Kidney (tissue), 14 donors: ENCODE results near the gene ADARB2. TPM values are rescaled to one million over a fixed set of nuclear protein-coding genes. Genes with fewer than 3 reads are reported as not detected.

Experiments used
- DNase-seq, 5 donors: peaks; one replicate each; pipeline ENCODE4 v3.0.0-alpha.2; 2013 to 2020
- FAIRE-seq: peaks from 2 replicates; lab custom pipeline; 2012; peaks lifted over from hg19 to GRCh38; lab: Jason Lieb, UNC
- H3K27ac ChIP-seq, 2 donors: one replicate each; pipeline ENCODE4 v1.7.0; 2013; ENCODE audit warnings: low read depth in 2 of 2, low read length in 2 of 2, inconsistent platforms in 1 of 2
- H3K27me3 ChIP-seq: one replicate; pipeline ENCODE4 v1.7.1; 2013; ENCODE audit warnings: low read length, inconsistent platforms; ENCODE audit not compliant: control insufficient read depth, insufficient read depth
- H3K36me3 ChIP-seq, 3 donors: one replicate each; pipeline versions ENCODE4 v1.7.0 to v1.7.1; 2013; ENCODE audit warnings: low read length in 3 of 3, control low read depth in 1 of 3, inconsistent platforms in 1 of 3; ENCODE audit not compliant: insufficient read depth in 3 of 3, control insufficient read depth in 2 of 3
- H3K4me1 ChIP-seq, 3 donors: one replicate each; pipeline versions ENCODE4 v1.7.0 to v1.7.1; 2013; ENCODE audit warnings: low read length in 3 of 3, inconsistent platforms in 1 of 3, low read depth in 1 of 3; ENCODE audit not compliant: control insufficient read depth in 2 of 3, insufficient read depth in 2 of 3
- H3K4me3 ChIP-seq, 3 donors: one replicate each; pipeline versions ENCODE4 v1.7.0 to v1.8.1; 2013; ENCODE audit warnings: low read length in 3 of 3, control low read depth in 1 of 3, inconsistent platforms in 1 of 3
- H3K9ac ChIP-seq, 3 donors: one replicate each; pipeline versions ENCODE4 v1.7.0 to v1.7.1; 2013; ENCODE audit warnings: low read length in 3 of 3, control low read depth in 1 of 3, inconsistent platforms in 1 of 3
- H3K9me3 ChIP-seq, 3 donors: one replicate each; pipeline versions ENCODE4 v1.7.0 to v1.7.1; 2013; ENCODE audit warnings: low read length in 3 of 3, control low read depth in 1 of 3, inconsistent platforms in 1 of 3; ENCODE audit not compliant: control insufficient read depth in 2 of 3, insufficient read depth in 1 of 3
- CTCF ChIP-seq: IDR thresholded peaks from 3 replicates; pipeline ENCODE4 v1.5.1; 2012; ENCODE audit warnings: mild to moderate bottlenecking, moderate library complexity, borderline replicate concordance; ENCODE audit not compliant: insufficient read depth; ENCODE audit errors: extremely low read depth
- intact Hi-C: fragments of 100-400 bp; cut with DNase I; formaldehyde crosslinking; loops from one replicate; pipeline ENCODE4 v1.11.1; 2022
- polyA plus RNA-seq: library from polyadenylated mRNA; stranded (reverse); fragments of 350-450 nt; fragmentation: Illumina TruSeq; extraction: RNeasy Lipid Tissue Mini Kit (QIAGEN cat#74804); gene quantifications from one replicate; pipeline ENCODE4 v1.2.3, GENCODE V29; 2014; ENCODE audit warnings: low read depth, low replicate concordance; ENCODE audit not compliant: insufficient read depth
- total RNA-seq: library from RNA; stranded (reverse); fragmentation: NEBNext Ultra II Directional; extraction: Animal tissue kit (Norgen Biotek cat#: 25700); gene quantifications from one replicate; pipeline ENCODE4 v1.2.1, GENCODE V29; 2021
- donor health status: control.
- donor health status: control.
- donor health status: control.
- donor health status: control.
- donor health status: control.
- donor health status: DM: yes; HTN: yes; CAD: no.
- donor health status: Normal renal cell carcinoma (clear cell type).

ADARB2 gene
- total and polyA plus RNA-seq, 2 donors from 2014 or later, result 1.0 to 1.3 TPM

GRCh38 chr10:1142596-1142995 lies 594.7 kb downstream of the ADARB2 start:
- DNase-seq, result no peak
- Histone ChIP-seq H3K4me3 (no peak overlapping the region), H3K36me3 (no peaks in the 10 kb centered on the region), H3K27ac (no peak overlapping the region), H3K27me3 (no peaks in the 10 kb centered on the region), H3K4me1 (no peaks in the 10 kb centered on the region), H3K9ac (no peak overlapping the region), H3K9me3 (peaks cover 0 to 8% (median 0%) of the 10 kb centered on the region in 3 donors)
- FAIRE-seq, result no peak
- peak; percentile 22 for TF ChIP-seq CTCF
- intact Hi-C loops, result no loop called here

- Histone ChIP-seq H3K4me3 (no peak overlapping the region), H3K4me1 (no peaks in the 10 kb centered on the region), H3K9ac (no peak overlapping the region), H3K27me3 (no peaks in the 10 kb centered on the region), H3K36me3 (no peaks in the 10 kb centered on the region), H3K9me3 (peaks cover 0 to 8% (median 0%) of the 10 kb centered on the region in 3 donors), H3K27ac (no peak overlapping the region)
- DNase-seq, result peak in 1 of 5 donors; percentile 27
- TF ChIP-seq CTCF, result no peak
- intact Hi-C loops, result no loop called here
- FAIRE-seq, result no peak
These were observed 595.6 kb downstream of the ADARB2 start for GRCh38 chr10:1141701-1142100.

- Histone ChIP-seq H3K27me3 (no peaks in the 10 kb centered on the region), H3K36me3 (no peaks in the 10 kb centered on the region), H3K4me1 (no peaks in the 10 kb centered on the region), H3K4me3 (no peak overlapping the region), H3K9me3 (peaks cover 0 to 8% (median 0%) of the 10 kb centered on the region in 3 donors), H3K27ac (no peak overlapping the region), H3K9ac (no peak overlapping the region)
- DNase-seq (peak in 1 of 5 donors; percentile 6), FAIRE-seq (no peak)
- intact Hi-C loops, result no loop called here
- TF ChIP-seq CTCF, result no peak
These were observed 596.1 kb downstream of the ADARB2 start for GRCh38 chr10:1141261-1141660.

GRCh38 chr10:1138529-1138928 lies 598.8 kb downstream of the ADARB2 start:
- no peak overlapping the region for H3K9ac ChIP-seq
- peaks cover 0 to 3% (median 0%) of the 10 kb centered on the region in 3 donors for H3K9me3 ChIP-seq
- no peaks in the 10 kb centered on the region for H3K36me3 ChIP-seq
- DNase-seq (no peak), FAIRE-seq (no peak)
- H3K4me3 ChIP-seq, result no peak overlapping the region
- intact Hi-C loops, result no loop called here
- no peak overlapping the region for H3K27ac ChIP-seq
- no peaks in the 10 kb centered on the region for H3K4me1 ChIP-seq
- no peaks in the 10 kb centered on the region for H3K27me3 ChIP-seq
- no peak for TF ChIP-seq CTCF
